ENCODE measurements around the gene ROBO1. TPM values are rescaled to one million over a fixed set of nuclear protein-coding genes. Genes with fewer than 3 reads are reported as not detected.

ROBO1 gene
- polyA plus RNA-seq, 2 donors, result 4.7 to 12.0 TPM

- H3K27me3 ChIP-seq (ENCODE audit: control insufficient read depth in 1 of 2, insufficient read depth in 2 of 2, low read length in 2 of 2), result no peaks in the 10 kb centered on the region
- WGBS, 2 donors, result 90 to 94% methylated on average over 1 of the region's 1 CpG
- H3K9me3 ChIP-seq (ENCODE audit: control insufficient read depth in 2 of 2, insufficient read depth in 1 of 2, low read depth in 1 of 2, low read length in 1 of 2), result no peaks in the 10 kb centered on the region
- no peak overlapping the region for H3K27ac ChIP-seq (ENCODE audit: low read depth in 2 of 2, low read length in 1 of 2)
- H3K36me3 ChIP-seq (ENCODE audit: control insufficient read depth in 2 of 2, insufficient read depth in 2 of 2, low read length in 1 of 2), result no peaks in the 10 kb centered on the region
- H3K4me3 ChIP-seq (ENCODE audit: low read depth in 1 of 2, low read length in 2 of 2), result no peak overlapping the region
- no peaks in the 10 kb centered on the region for H3K4me1 ChIP-seq (ENCODE audit: control insufficient read depth in 2 of 2, insufficient read depth in 2 of 2, low read length in 1 of 2)
Observed at GRCh38 chr3:79028916-79029315, 738.9 kb downstream of the ROBO1 start.

GRCh38 chr3:79027593-79027992, 740.2 kb downstream of the ROBO1 start:
- Histone ChIP-seq H3K36me3 (ENCODE audit: control insufficient read depth in 2 of 2, insufficient read depth in 2 of 2, low read length in 1 of 2) (no peaks in the 10 kb centered on the region), H3K9me3 (ENCODE audit: control insufficient read depth in 2 of 2, insufficient read depth in 1 of 2, low read depth in 1 of 2, low read length in 1 of 2) (no peaks in the 10 kb centered on the region), H3K27ac (ENCODE audit: low read depth in 2 of 2, low read length in 1 of 2) (no peak overlapping the region), H3K4me3 (ENCODE audit: low read depth in 1 of 2, low read length in 2 of 2) (no peak overlapping the region), H3K27me3 (ENCODE audit: control insufficient read depth in 1 of 2, insufficient read depth in 2 of 2, low read length in 2 of 2) (no peaks in the 10 kb centered on the region), H3K4me1 (ENCODE audit: control insufficient read depth in 2 of 2, insufficient read depth in 2 of 2, low read length in 1 of 2) (no peaks in the 10 kb centered on the region)
- 68 to 84% methylated on average over 2 of the region's 2 CpGs for WGBS, 2 donors

- H3K27me3 ChIP-seq (ENCODE audit: control insufficient read depth in 1 of 2, insufficient read depth in 2 of 2, low read length in 2 of 2), result no peaks in the 10 kb centered on the region
- no peak overlapping the region for H3K4me3 ChIP-seq (ENCODE audit: low read depth in 1 of 2, low read length in 2 of 2)
- no peak overlapping the region for H3K27ac ChIP-seq (ENCODE audit: low read depth in 2 of 2, low read length in 1 of 2)
Observed at GRCh38 chr3:79019924-79020173, 747.9 kb downstream of the ROBO1 start.

GRCh38 chr3:79019137-79019923, 748.5 kb downstream of the ROBO1 start:
- WGBS, 2 donors, result 2% methylated on average over 36 to 40 of the region's 40 CpGs
- H3K27me3 ChIP-seq (ENCODE audit: control insufficient read depth in 1 of 2, insufficient read depth in 2 of 2, low read length in 2 of 2), result no peaks in the 10 kb centered on the region
- no peaks in the 10 kb centered on the region for H3K9me3 ChIP-seq (ENCODE audit: control insufficient read depth in 2 of 2, insufficient read depth in 1 of 2, low read depth in 1 of 2, low read length in 1 of 2)
- no peaks in the 10 kb centered on the region for H3K4me1 ChIP-seq (ENCODE audit: control insufficient read depth in 2 of 2, insufficient read depth in 2 of 2, low read length in 1 of 2)
- H3K4me3 ChIP-seq (ENCODE audit: low read depth in 1 of 2, low read length in 2 of 2), result peak overlapping the region; percentile 68 to 77
- H3K36me3 ChIP-seq (ENCODE audit: control insufficient read depth in 2 of 2, insufficient read depth in 2 of 2, low read length in 1 of 2), result no peaks in the 10 kb centered on the region
- peak overlapping the region; percentile 90 to 91 for H3K27ac ChIP-seq (ENCODE audit: low read depth in 2 of 2, low read length in 1 of 2)

More at GRCh38 chr3:79019924-79020173, 747.9 kb downstream of the ROBO1 start:
- H3K9me3 ChIP-seq (ENCODE audit: control insufficient read depth in 2 of 2, insufficient read depth in 1 of 2, low read depth in 1 of 2, low read length in 1 of 2), result no peaks in the 10 kb centered on the region
- no peaks in the 10 kb centered on the region for H3K36me3 ChIP-seq (ENCODE audit: control insufficient read depth in 2 of 2, insufficient read depth in 2 of 2, low read length in 1 of 2)
- H3K4me1 ChIP-seq (ENCODE audit: control insufficient read depth in 2 of 2, insufficient read depth in 2 of 2, low read length in 1 of 2), result no peaks in the 10 kb centered on the region

GRCh38 chr3:79018671-79019136, 749.1 kb downstream of the ROBO1 start:
- H3K9me3 ChIP-seq (ENCODE audit: control insufficient read depth in 2 of 2, insufficient read depth in 1 of 2, low read depth in 1 of 2, low read length in 1 of 2), result no peaks in the 10 kb centered on the region
- H3K4me1 ChIP-seq (ENCODE audit: control insufficient read depth in 2 of 2, insufficient read depth in 2 of 2, low read length in 1 of 2), result no peaks in the 10 kb centered on the region
- no peaks in the 10 kb centered on the region for H3K36me3 ChIP-seq (ENCODE audit: control insufficient read depth in 2 of 2, insufficient read depth in 2 of 2, low read length in 1 of 2)
- 1 to 3% methylated on average over 42 to 44 of the region's 44 CpGs for WGBS, 2 donors
- H3K27ac ChIP-seq (ENCODE audit: low read depth in 2 of 2, low read length in 1 of 2), result peak overlapping the region; percentile 90 to 91
- no peaks in the 10 kb centered on the region for H3K27me3 ChIP-seq (ENCODE audit: control insufficient read depth in 1 of 2, insufficient read depth in 2 of 2, low read length in 2 of 2)
- H3K4me3 ChIP-seq (ENCODE audit: low read depth in 1 of 2, low read length in 2 of 2), result peak overlapping the region; percentile 68 to 77

GRCh38 chr3:79018265-79018664, 749.5 kb downstream of the ROBO1 start:
- 1% methylated on average over 15 of the region's 15 CpGs for WGBS, 2 donors
- H3K4me1 ChIP-seq (ENCODE audit: control insufficient read depth in 2 of 2, insufficient read depth in 2 of 2, low read length in 1 of 2), result no peaks in the 10 kb centered on the region
- no peaks in the 10 kb centered on the region for H3K27me3 ChIP-seq (ENCODE audit: control insufficient read depth in 1 of 2, insufficient read depth in 2 of 2, low read length in 2 of 2)
- H3K36me3 ChIP-seq (ENCODE audit: control insufficient read depth in 2 of 2, insufficient read depth in 2 of 2, low read length in 1 of 2), result no peaks in the 10 kb centered on the region
- H3K27ac ChIP-seq (ENCODE audit: low read depth in 2 of 2, low read length in 1 of 2), result peak overlapping the region; percentile 90 to 91
- no peaks in the 10 kb centered on the region for H3K9me3 ChIP-seq (ENCODE audit: control insufficient read depth in 2 of 2, insufficient read depth in 1 of 2, low read depth in 1 of 2, low read length in 1 of 2)
- H3K4me3 ChIP-seq (ENCODE audit: low read depth in 1 of 2, low read length in 2 of 2), result peak overlapping the region; percentile 68 to 77

- WGBS, 2 donors, result 18 to 29% methylated on average over 8 of the region's 8 CpGs
- Histone ChIP-seq H3K4me1 (ENCODE audit: control insufficient read depth in 2 of 2, insufficient read depth in 2 of 2, low read length in 1 of 2) (no peaks in the 10 kb centered on the region), H3K9me3 (ENCODE audit: control insufficient read depth in 2 of 2, insufficient read depth in 1 of 2, low read depth in 1 of 2, low read length in 1 of 2) (no peaks in the 10 kb centered on the region), H3K27ac (ENCODE audit: low read depth in 2 of 2, low read length in 1 of 2) (no peak overlapping the region), H3K27me3 (ENCODE audit: control insufficient read depth in 1 of 2, insufficient read depth in 2 of 2, low read length in 2 of 2) (no peaks in the 10 kb centered on the region), H3K36me3 (ENCODE audit: control insufficient read depth in 2 of 2, insufficient read depth in 2 of 2, low read length in 1 of 2) (no peaks in the 10 kb centered on the region), H3K4me3 (ENCODE audit: low read depth in 1 of 2, low read length in 2 of 2) (peak overlapping the region; percentile 68 to 77)
Observed at GRCh38 chr3:79016587-79017376, 751.0 kb downstream of the ROBO1 start.

GRCh38 chr3:79015854-79016253, 751.9 kb downstream of the ROBO1 start:
- no peaks in the 10 kb centered on the region for H3K4me1 ChIP-seq (ENCODE audit: control insufficient read depth in 2 of 2, insufficient read depth in 2 of 2, low read length in 1 of 2)
- no peak overlapping the region for H3K27ac ChIP-seq (ENCODE audit: low read depth in 2 of 2, low read length in 1 of 2)
- no peaks in the 10 kb centered on the region for H3K27me3 ChIP-seq (ENCODE audit: control insufficient read depth in 1 of 2, insufficient read depth in 2 of 2, low read length in 2 of 2)
- no peaks in the 10 kb centered on the region for H3K9me3 ChIP-seq (ENCODE audit: control insufficient read depth in 2 of 2, insufficient read depth in 1 of 2, low read depth in 1 of 2, low read length in 1 of 2)
- H3K36me3 ChIP-seq (ENCODE audit: control insufficient read depth in 2 of 2, insufficient read depth in 2 of 2, low read length in 1 of 2), result no peaks in the 10 kb centered on the region
- H3K4me3 ChIP-seq (ENCODE audit: low read depth in 1 of 2, low read length in 2 of 2), result peak overlapping the region in 1 of 2 donors; percentile 77
- 42 to 43% methylated on average over 1 of the region's 1 CpG for WGBS, 2 donors

- WGBS, 2 donors, result 63 to 70% methylated on average over 2 of the region's 2 CpGs
- no peaks in the 10 kb centered on the region for H3K4me1 ChIP-seq (ENCODE audit: control insufficient read depth in 2 of 2, insufficient read depth in 2 of 2, low read length in 1 of 2)
- no peak overlapping the region for H3K4me3 ChIP-seq (ENCODE audit: low read depth in 1 of 2, low read length in 2 of 2)
- H3K36me3 ChIP-seq (ENCODE audit: control insufficient read depth in 2 of 2, insufficient read depth in 2 of 2, low read length in 1 of 2), result no peaks in the 10 kb centered on the region
- H3K9me3 ChIP-seq (ENCODE audit: control insufficient read depth in 2 of 2, insufficient read depth in 1 of 2, low read depth in 1 of 2, low read length in 1 of 2), result no peaks in the 10 kb centered on the region
- no peak overlapping the region for H3K27ac ChIP-seq (ENCODE audit: low read depth in 2 of 2, low read length in 1 of 2)
- no peaks in the 10 kb centered on the region for H3K27me3 ChIP-seq (ENCODE audit: control insufficient read depth in 1 of 2, insufficient read depth in 2 of 2, low read length in 2 of 2)
Observed at GRCh38 chr3:79012946-79013362, 754.8 kb downstream of the ROBO1 start.

Measured in esophagus (tissue), 2 donors.